ENCODE data around the gene AIMP1.

AIMP1 gene

GRCh38 chr4:106315968-106316772, at the start of gene AIMP1, which contains the start of gene TBCK:
Gene AIMP1, plus strand, starts transcription at chr4:106316550. Its CDS starts 8,460 bp downstream, at chr4:106325010.
Gene TBCK, minus strand, starts transcription at chr4:106316209. Its CDS starts 7,249 bp downstream, at chr4:106308960.
- peak; percentile 73 for DNase-seq

- no peak for DNase-seq
Observed at GRCh38 chr4:106268786-106269185, 47.6 kb upstream of the AIMP1 start.

- DNase-seq = no peak
Observed at GRCh38 chr4:106269711-106270110, 46.6 kb upstream of the AIMP1 start.

GRCh38 chr4:106270736-106271135, 45.6 kb upstream of the AIMP1 start:
- DNase-seq = no peak

GRCh38 chr4:106273831-106274230, 42.5 kb upstream of the AIMP1 start:
- DNase-seq = no peak

- no peak for DNase-seq
Observed at GRCh38 chr4:106277140-106277675, 39.1 kb upstream of the AIMP1 start.

GRCh38 chr4:106284227-106284626, 32.1 kb upstream of the AIMP1 start:
- no peak for DNase-seq

- no peak for DNase-seq
Observed at GRCh38 chr4:106286611-106287010, 29.7 kb upstream of the AIMP1 start.

GRCh38 chr4:106287353-106287969, 28.9 kb upstream of the AIMP1 start:
- no peak for DNase-seq

GRCh38 chr4:106289737-106290136, 26.6 kb upstream of the AIMP1 start:
- DNase-seq = no peak

GRCh38 chr4:106291678-106292077, 24.7 kb upstream of the AIMP1 start:
- DNase-seq = no peak

GRCh38 chr4:106294062-106294461, 22.3 kb upstream of the AIMP1 start:
- no peak for DNase-seq

- no peak for DNase-seq
Observed at GRCh38 chr4:106297245-106298035, 18.9 kb upstream of the AIMP1 start.

GRCh38 chr4:106299977-106300376, 16.4 kb upstream of the AIMP1 start:
- no peak for DNase-seq

GRCh38 chr4:106301393-106302061, 14.8 kb upstream of the AIMP1 start:
- no peak for DNase-seq

- DNase-seq = no peak
Observed at GRCh38 chr4:106302062-106302438, 14.3 kb upstream of the AIMP1 start.

- no peak for DNase-seq
Observed at GRCh38 chr4:106303548-106304281, 12.6 kb upstream of the AIMP1 start.

GRCh38 chr4:106304632-106305031, 11.7 kb upstream of the AIMP1 start:
- DNase-seq = no peak

- DNase-seq = no peak
Observed at GRCh38 chr4:106305435-106306055, 10.8 kb upstream of the AIMP1 start.

- DNase-seq = no peak
Observed at GRCh38 chr4:106306561-106306960, 9.8 kb upstream of the AIMP1 start.

GRCh38 chr4:106312377-106312776, 4.0 kb upstream of the AIMP1 start:
- no peak for DNase-seq
